ENCODE data around the gene EPS8L3. TPM values are rescaled to one million over a fixed set of nuclear protein-coding genes. Genes with fewer than 3 reads are reported as not detected.
A peak's percentile ranks its signal among the peaks of the same experiment; 100 is the strongest.

EPS8L3 gene
- total RNA-seq, 1 experiment from 2014 or later, result 46.6 TPM

- CTCF ChIA-PET, result interaction anchor here (2.3 to 6.0 kb wide), 3 partner anchors 56 to 209 kb away, joined by 18 to 101 read pairs (median 22); partner anchors contain the start of gene AHCYL1
- H3K4me3 Mint-ChIP-seq (ENCODE audit: low read depth, unreplicated experiment), result no peak overlapping the region
- no peak overlapping the region for H3K27ac Mint-ChIP-seq (ENCODE audit: unreplicated experiment)
- intact Hi-C loops (cut with micrococcal nuclease; ENCODE audit: unreplicated experiment), result loop anchor here (1.0 to 2.0 kb wide), 3 partner anchors 56 to 227 kb away; no protein-coding TSS in a partner anchor
- peaks cover 14% of the 10 kb centered on the region for H3K27me3 Mint-ChIP-seq (ENCODE audit: unreplicated experiment)
- H3K4me1 Mint-ChIP-seq (ENCODE audit: low read depth, unreplicated experiment), result no peaks in the 10 kb centered on the region
- DNase-seq, result no peak
- no peaks in the 10 kb centered on the region for H3K9me3 Mint-ChIP-seq (ENCODE audit: low read depth, unreplicated experiment)
- TF ChIP-seq, protein P1, sequence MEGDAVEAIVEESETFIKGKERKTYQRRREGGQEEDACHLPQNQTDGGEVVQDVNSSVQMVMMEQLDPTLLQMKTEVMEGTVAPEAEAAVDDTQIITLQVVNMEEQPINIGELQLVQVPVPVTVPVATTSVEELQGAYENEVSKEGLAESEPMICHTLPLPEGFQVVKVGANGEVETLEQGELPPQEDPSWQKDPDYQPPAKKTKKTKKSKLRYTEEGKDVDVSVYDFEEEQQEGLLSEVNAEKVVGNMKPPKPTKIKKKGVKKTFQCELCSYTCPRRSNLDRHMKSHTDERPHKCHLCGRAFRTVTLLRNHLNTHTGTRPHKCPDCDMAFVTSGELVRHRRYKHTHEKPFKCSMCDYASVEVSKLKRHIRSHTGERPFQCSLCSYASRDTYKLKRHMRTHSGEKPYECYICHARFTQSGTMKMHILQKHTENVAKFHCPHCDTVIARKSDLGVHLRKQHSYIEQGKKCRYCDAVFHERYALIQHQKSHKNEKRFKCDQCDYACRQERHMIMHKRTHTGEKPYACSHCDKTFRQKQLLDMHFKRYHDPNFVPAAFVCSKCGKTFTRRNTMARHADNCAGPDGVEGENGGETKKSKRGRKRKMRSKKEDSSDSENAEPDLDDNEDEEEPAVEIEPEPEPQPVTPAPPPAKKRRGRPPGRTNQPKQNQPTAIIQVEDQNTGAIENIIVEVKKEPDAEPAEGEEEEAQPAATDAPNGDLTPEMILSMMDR (IDR thresholded peaks at IDR 0.05; ENCODE audit: unreplicated experiment), result no peak
- H3K36me3 Mint-ChIP-seq (ENCODE audit: insufficient read depth, unreplicated experiment), result no peaks in the 10 kb centered on the region
- BruUV-seq (replicated peaks), result no TSS peak
Measured at GRCh38 chr1:109773900-109774485, 10.3 kb upstream of the EPS8L3 start.

DNA sequence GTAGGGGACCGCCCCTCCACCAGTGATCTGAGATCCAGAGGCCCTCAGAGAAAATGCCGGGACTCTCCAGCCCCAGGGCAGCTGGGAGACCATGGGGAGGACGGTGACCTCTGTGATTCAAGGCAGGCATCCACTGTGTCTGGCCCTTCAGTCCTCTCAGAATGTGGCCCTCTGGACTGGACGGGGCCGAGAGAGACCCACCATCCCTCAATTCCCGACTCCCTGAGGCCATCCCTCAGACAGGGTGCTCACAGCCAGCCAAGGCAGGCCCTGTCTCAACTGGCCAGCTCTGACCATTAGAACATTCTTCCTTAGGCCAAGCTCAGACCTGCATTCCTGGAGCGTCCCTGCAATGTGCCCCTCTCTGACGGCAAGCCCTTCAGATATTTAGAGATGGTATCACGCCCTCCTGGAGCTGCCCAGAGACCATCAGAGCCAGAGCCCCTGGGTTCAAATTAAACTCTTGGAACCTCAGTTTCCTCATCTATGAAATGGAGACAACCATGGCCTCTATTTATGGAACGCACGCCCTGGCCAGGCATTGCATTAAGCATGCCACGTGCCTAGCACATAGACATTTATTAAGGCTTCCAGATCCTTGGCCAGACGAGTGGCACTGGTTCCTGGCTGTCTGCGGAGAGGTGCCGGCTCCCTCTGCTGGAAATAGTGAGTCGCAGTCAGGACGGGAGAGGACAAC, 9.6 kb upstream of the EPS8L3 start:
- no peaks in the 10 kb centered on the region for H3K9me3 Mint-ChIP-seq (ENCODE audit: low read depth, unreplicated experiment)
- peaks cover 14% of the 10 kb centered on the region for H3K27me3 Mint-ChIP-seq (ENCODE audit: unreplicated experiment)
- CTCF ChIA-PET, result interaction anchor here (2.3 to 6.0 kb wide), 3 partner anchors 55 to 209 kb away, joined by 18 to 101 read pairs (median 22); partner anchors contain the start of gene AHCYL1
- DNase-seq, result peak; percentile 72
- H3K36me3 Mint-ChIP-seq (ENCODE audit: insufficient read depth, unreplicated experiment), result no peaks in the 10 kb centered on the region
- TF ChIP-seq, protein P1 (IDR thresholded peaks at IDR 0.05; ENCODE audit: unreplicated experiment), result peak; percentile 52
- no TSS peak for BruUV-seq (replicated peaks)
- no peaks in the 10 kb centered on the region for H3K4me1 Mint-ChIP-seq (ENCODE audit: low read depth, unreplicated experiment)
- no peak overlapping the region for H3K4me3 Mint-ChIP-seq (ENCODE audit: low read depth, unreplicated experiment)
- H3K27ac Mint-ChIP-seq (ENCODE audit: unreplicated experiment), result no peak overlapping the region
- intact Hi-C loops (cut with micrococcal nuclease; ENCODE audit: unreplicated experiment), result loop anchor here (1.0 to 2.0 kb wide), 3 partner anchors 55 to 227 kb away; no protein-coding TSS in a partner anchor

- no peaks in the 10 kb centered on the region for H3K9me3 Mint-ChIP-seq (ENCODE audit: low read depth, unreplicated experiment)
- TF ChIP-seq, protein P1 (IDR thresholded peaks at IDR 0.05; ENCODE audit: unreplicated experiment), result no peak
Measured at GRCh38 chr1:109772658-109773202, 9.0 kb upstream of the EPS8L3 start.

GRCh38 chr1:109771712-109772657, 8.3 kb upstream of the EPS8L3 start:
- no peak for DNase-seq
- no peaks in the 10 kb centered on the region for H3K4me1 Mint-ChIP-seq (ENCODE audit: low read depth, unreplicated experiment)
- BruUV-seq (replicated peaks), result no TSS peak
- peaks cover 14% of the 10 kb centered on the region for H3K27me3 Mint-ChIP-seq (ENCODE audit: unreplicated experiment)
- no peak overlapping the region for H3K27ac Mint-ChIP-seq (ENCODE audit: unreplicated experiment)
- intact Hi-C loops (cut with micrococcal nuclease; ENCODE audit: unreplicated experiment), result loop anchor here (2.0 kb wide), 1 partner anchor 225 kb away; no protein-coding TSS in a partner anchor
- H3K4me3 Mint-ChIP-seq (ENCODE audit: low read depth, unreplicated experiment), result no peak overlapping the region
- CTCF ChIA-PET, result no interaction called here
- H3K9me3 Mint-ChIP-seq (ENCODE audit: low read depth, unreplicated experiment), result no peaks in the 10 kb centered on the region
- TF ChIP-seq, protein P1 (IDR thresholded peaks at IDR 0.05; ENCODE audit: unreplicated experiment), result no peak
- H3K36me3 Mint-ChIP-seq (ENCODE audit: insufficient read depth, unreplicated experiment), result no peaks in the 10 kb centered on the region

More at GRCh38 chr1:109772658-109773202, 9.0 kb upstream of the EPS8L3 start:
- H3K27me3 Mint-ChIP-seq (ENCODE audit: unreplicated experiment), result peaks cover 14% of the 10 kb centered on the region
- intact Hi-C loops (cut with micrococcal nuclease; ENCODE audit: unreplicated experiment), result loop anchor here (1.0 to 2.0 kb wide), 3 partner anchors 54 to 226 kb away; no protein-coding TSS in a partner anchor
- H3K27ac Mint-ChIP-seq (ENCODE audit: unreplicated experiment), result no peak overlapping the region
- CTCF ChIA-PET, result interaction anchor here (2.3 to 6.0 kb wide), 3 partner anchors 54 to 210 kb away, joined by 18 to 101 read pairs (median 22); partner anchors contain the start of gene AHCYL1
- no peaks in the 10 kb centered on the region for H3K4me1 Mint-ChIP-seq (ENCODE audit: low read depth, unreplicated experiment)
- BruUV-seq (replicated peaks), result no TSS peak
- no peak for DNase-seq
- H3K4me3 Mint-ChIP-seq (ENCODE audit: low read depth, unreplicated experiment), result no peak overlapping the region
- no peaks in the 10 kb centered on the region for H3K36me3 Mint-ChIP-seq (ENCODE audit: insufficient read depth, unreplicated experiment)
